K562 (cell line): ENCODE measurements around the gene EIPR1.

Experiments
- CAMTA2 ChIP-seq: fragments of 250-450 bp; sonication (Bioruptor Pico); conservative IDR thresholded peaks from 2 replicates; pipeline ENCODE4 v1.5.1; 2022
- CTCF ChIP-seq, 3 experiments: IDR thresholded peaks in 2 of 3; conservative IDR thresholded peaks in 1 of 3; 2 replicates each; pipeline ENCODE4 v1.5.1; 2011 to 2012; ENCODE audit warnings: low read length in 3 of 3, mild to moderate bottlenecking in 3 of 3, control low read depth in 2 of 3, improper control_type of control experiment in 1 of 3, inconsistent platforms in 1 of 3, low read depth in 1 of 3, mixed read lengths in 1 of 3, moderate library complexity in 1 of 3; ENCODE audit not compliant: insufficient read depth in 2 of 3
- E2F5 ChIP-seq: sonication (generic); formaldehyde crosslinking; IDR thresholded peaks from 2 replicates; pipeline ENCODE4 v1.8.0; 2022; ENCODE audit warnings: mild to moderate bottlenecking, missing genetic modification reagents
- NBN ChIP-seq: fragments of 450-650 bp; IDR thresholded peaks from 2 replicates; pipeline ENCODE4 v1.6.1; 2016; ENCODE audit warnings: low read depth, mild to moderate bottlenecking
- RFX5 ChIP-seq: IDR thresholded peaks from 2 replicates; pipeline ENCODE4 v1.6.1; 2011; ENCODE audit warnings: low read depth, mild to moderate bottlenecking, improper control_type of control experiment, low read length
- SAFB ChIP-seq: fragments of 200-400 bp; formaldehyde crosslinking; IDR thresholded peaks from 2 replicates; pipeline ENCODE4 v1.6.1; 2017; ENCODE audit warnings: low read depth, low read length, borderline replicate concordance
- ZBTB33 ChIP-seq: sonication (generic); formaldehyde crosslinking; IDR thresholded peaks from 2 replicates; pipeline ENCODE4 v1.8.1; 2023; ENCODE audit warnings: mild to moderate bottlenecking, missing genetic modification reagents

- TF ChIP-seq E2F5 (no peak), RFX5 (no peak), CAMTA2 (CRISPR knock-in tag) (no peak), NBN (no peak), SAFB (no peak), CTCF (IDR thresholded peaks at IDR 0.05 in 2 of 3, conservative IDR thresholded peaks at IDR 0.05 in 1 of 3; ENCODE audit: insufficient read depth in 2 of 3, low read depth in 1 of 3, low read length in 3 of 3) (no peak), ZBTB33 (CRISPR knock-in tag) (no peak)
Measured at GRCh38 chr2:3141696-3142095, 235.9 kb downstream of the EIPR1 start.
